Bone marrow (tissue), 2 donors: ENCODE measurements around the gene PROKR1.
A peak's percentile ranks its signal among the peaks of the same experiment; 100 is the strongest.
"Not testable (repeated sequence)": the region's sequence is repeated elsewhere in the genome, so short reads cannot be mapped to it uniquely, and the experiment has no call there.

Experiments
- DNase-seq, 2 donors: peaks; one replicate each; lab custom pipeline; 2025; lab: John Stamatoyannopoulos, UW

Gene PROKR1

DNA sequence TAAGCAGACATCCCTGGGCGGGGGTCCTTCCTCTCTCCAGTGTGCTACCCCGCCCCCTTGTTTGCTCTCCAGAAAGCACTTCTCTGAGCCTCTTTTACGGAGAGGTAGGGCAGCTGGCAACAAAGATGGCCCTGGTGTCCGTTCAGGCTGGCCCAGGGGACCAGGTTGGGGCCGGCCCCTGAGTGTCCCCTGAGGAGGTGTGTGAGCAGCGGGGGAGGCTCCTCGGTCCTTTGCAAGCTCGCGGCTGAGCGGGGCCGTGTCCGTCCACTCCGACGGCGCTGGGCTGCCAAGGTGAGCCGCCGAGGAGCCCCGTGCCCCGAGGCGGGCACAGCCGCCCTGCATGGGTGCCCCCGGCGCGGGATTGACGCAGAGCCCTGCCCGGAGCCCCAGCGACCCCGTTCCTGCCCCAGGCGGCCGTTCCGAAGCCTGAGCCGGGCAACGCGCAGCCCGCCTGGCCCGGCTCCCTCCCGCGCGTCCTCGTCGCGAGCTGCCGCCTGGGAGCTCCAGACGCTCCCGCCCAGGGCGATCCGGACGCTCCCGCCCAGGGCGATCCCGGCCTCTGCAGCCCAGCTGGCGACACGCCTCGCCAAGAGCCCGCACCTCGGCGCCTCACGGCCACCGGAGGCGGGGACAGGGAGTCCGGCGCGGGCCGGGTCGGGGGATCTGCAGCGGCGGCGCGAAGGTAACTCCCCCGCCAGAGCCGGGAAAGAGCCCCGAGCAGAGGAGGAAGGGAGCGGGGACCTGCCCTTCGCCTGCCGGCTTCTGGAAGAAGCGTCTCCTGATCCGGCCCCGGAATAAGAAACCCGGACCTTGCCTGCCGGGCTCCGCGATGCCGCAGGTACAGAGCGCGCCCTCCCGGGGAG lies at the start of gene PROKR1:
Gene PROKR1 (plus strand): TSS at position 569 of the 863 bp plus-strand sequence. CDS start 2,243 bp downstream, outside the sequence.
- DNase-seq, result no peak

DNA sequence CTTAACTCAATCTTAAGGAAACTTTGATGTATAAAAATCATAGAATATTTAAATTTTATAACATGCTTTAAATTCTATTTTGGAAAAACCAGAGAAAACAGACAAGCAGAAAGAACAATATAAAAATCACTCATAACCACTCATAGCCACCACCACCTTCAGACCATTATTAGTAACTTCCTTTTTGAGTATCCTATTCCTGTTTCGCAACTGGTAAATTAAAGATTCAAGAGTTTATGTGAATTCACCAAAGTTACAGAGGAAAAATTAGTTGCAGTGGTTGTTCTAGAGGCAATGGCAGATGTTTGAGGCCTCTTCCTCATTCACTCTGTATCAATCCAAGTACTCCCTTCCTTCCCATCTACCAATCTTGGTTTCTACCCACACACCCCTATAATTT lies 49.3 kb upstream of the PROKR1 start:
- DNase-seq, result peak in 1 of 2 donors; percentile 40

DNA sequence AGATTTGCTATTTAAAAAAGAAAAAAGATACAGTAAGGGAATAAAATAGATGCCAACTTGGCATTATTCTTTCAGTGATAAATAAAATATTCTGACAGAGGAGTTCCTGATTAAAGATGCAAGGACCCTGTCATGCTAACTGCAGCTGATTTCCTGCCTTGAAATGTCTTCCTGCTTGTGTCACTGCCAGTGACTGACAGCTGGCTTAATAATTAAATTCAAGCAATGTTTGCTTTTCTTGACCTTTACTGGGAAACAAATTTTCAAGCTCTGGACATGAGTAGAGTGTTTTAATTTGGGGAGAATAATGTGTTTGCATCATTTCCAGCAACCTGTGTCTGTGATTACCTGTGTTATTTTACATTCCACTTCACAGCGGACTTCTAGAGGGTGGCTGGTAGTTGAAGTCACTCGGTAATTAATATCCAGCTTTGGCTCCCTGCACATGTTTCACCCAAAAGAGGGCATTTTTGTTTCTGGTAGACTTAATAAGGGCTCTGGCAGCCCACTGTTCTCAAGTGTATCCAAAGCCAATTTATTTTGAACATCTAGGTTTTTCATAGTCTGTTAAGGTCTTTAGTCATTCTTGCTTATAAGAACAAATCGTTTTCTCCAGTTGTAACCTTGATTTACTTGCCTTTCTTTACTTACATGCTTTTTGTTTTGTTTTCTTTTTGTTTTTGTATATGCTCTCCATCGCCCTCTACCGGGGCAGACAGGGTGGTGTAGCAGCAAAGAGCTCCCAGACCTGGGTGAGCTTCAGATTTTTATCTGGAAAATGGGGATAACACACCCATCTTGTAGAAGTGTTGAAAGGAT lies 48.5 kb upstream of the PROKR1 start:
- no peak for DNase-seq

DNA sequence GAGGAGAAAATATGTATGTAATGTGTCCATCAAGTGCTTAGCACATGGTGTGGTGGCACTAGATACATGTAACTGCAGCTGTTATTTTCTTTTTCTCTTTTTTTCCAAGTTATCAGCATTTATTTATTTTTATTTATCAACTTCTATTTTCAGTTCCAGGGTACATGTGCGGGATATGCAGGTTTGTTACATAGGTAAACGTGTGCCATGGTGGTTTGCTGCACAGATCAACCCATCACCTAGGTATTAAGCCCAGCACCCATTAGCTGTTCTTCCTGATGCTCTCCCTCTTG lies 47.9 kb upstream of the PROKR1 start:
- not testable (repeated sequence) for DNase-seq

DNA sequence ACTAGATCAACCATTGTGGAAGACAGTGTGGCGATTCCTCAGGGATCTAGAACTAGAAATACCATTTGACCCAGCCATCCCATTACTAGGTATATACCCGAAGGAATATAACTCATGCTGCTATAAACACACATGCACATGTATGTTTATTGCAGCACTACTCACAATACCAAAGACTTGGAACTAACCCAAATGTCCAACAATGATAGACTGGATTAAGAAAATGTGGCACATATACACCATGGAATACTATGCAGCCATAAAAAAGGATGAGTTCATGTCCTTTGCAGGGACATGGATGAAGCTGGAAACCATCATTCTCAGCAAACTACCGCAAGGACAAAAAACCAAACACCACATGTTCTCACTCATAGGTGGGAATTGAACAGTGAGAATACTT lies 42.9 kb upstream of the PROKR1 start:
- not testable (repeated sequence) for DNase-seq

DNA sequence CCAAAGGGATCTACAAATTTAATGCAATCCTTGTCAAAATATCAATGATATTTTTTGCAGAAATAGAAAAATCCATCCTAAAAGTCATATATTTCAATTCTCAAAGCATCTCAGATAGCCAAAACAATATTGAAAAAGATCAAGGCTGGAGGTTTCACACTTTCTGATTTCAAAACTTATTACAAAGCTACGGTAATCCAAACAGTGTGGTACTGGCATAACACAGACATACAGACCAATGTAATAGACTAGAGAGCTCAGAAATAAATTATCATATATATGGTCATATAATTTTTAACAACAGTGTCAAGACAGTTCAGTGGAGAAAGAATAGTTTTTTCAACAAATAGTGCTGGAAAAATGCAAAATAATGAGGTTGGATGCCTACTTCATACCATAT lies 40.3 kb upstream of the PROKR1 start:
- DNase-seq, result no peak

DNA sequence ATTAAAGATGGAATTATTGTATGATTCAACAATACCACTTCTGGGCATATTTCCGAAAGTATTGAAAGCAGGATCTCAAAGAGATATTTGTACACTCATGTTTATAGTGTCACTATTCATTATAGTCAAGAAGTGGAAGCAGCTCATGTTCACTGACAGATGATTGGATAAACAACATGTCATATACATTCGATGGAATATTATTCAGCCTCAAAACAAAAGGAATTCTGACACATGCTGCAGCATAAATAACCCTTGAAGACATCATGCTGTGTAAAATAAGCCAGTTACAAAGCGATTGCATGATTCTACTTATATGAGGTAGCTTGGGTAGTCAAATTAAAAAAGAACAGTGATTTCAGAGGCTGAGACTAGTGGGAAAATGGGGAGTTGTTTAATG lies 39.3 kb upstream of the PROKR1 start:
- no peak for DNase-seq

DNA sequence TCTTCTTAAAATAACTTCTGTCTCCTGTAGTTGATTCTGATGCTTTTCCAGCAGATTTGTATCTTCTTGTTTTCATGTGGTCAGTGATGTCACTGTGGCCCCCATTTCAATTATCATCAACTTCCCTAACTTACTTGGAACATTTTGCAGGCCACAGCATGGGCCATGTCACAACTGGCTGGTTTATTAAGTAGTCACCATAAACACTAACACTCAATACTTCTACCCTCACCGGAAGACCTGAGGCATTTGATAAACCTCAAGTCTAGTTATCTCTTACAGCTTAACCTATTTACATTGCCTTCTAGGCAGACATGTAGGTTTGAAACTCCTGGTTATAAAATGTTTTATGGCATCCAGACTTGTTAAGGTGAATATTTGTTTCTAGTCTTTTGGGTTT lies 37.4 kb upstream of the PROKR1 start:
- no peak for DNase-seq

DNA sequence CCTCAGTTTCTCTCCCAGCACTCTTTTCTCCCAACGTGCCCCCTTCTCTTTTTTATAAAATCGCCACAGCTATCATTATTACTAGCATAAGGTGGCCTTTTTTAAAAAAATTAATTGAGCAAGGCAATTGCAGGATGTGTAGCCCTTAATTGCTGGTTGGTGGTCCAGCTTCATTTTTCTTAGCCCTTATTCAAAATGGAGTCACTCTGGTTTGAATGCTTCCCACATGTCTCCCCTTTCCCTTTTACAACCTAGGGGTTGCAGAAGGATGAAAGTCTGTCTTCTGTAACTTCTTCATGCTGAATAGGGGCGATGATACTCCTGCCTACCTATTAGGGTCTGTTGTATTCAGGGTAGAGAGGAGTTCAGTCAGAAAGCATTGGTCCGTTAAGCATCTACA lies 36.6 kb upstream of the PROKR1 start:
- DNase-seq, result no peak

DNA sequence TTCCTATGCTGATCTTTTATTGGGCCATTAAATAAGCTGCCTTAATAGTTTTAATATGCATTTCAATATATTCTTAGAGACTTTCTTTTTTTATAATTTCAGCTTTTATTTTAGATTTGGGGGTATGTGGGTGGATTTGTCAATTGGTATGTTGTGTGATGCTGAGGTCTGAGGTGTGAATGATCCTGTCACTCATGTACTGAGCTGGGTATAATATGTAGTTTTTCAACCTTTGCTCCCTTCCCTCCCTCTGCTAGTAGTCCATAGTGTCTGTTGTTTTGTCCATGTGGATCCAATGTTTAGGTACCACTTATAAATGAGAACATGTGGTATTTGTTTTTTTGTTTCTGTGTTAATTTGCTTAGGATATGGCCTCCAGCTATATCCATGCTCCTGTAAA lies 35.5 kb upstream of the PROKR1 start:
- DNase-seq, result no peak

DNA sequence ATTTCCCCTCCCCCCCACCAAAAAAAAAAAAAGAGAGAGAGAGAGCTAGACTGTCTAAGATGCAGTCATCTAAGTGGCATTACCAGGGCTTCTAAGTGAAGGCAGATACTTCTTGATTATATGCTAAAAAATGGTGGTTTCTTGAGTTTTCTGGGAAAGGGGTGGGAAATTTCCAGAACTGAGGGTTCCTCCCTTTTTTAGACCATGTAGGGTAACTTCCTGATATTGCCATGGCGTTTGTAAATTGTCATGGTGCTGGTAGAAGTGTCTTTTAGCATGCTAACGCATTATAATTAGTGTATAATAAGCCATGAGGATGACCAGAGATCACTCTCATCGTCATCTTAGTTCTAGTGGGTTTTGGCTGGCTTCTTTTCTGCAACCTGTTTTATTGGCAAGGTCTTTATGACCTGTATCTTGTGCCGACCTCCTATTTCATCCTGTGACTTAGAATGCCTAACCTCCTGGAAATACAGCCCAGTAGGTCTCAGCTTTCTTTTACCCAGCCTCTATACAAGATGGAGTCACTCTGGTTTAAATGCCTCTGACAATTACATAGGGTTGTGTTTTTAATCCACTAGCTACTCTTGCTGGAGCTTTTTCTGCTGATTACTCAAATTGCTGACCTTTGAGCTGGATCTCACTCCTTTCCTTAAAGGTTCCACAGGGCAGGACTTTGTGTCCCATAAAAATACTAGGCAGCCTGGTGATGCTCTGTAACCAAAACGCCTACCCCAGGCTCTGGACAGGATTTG lies 30.4 kb upstream of the PROKR1 start:
- DNase-seq, result no peak

DNA sequence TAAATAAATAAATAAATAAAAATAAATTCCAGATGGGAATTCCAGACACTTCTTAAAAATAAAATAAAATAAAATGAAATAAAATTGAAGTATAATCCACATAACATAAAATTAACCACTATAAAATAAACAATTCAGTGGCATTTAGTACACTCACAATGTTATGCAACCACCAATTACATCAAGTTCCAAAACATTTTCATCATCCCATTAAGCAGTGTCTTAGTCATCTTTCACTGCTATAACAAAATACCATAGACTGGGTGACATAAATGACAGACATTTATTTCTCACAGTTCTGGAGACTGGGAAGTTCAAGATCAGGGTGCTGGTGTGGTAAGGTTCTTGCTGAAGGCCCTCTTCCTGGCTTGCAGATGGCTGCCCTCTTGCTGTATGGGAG lies 22.6 kb upstream of the PROKR1 start:
- DNase-seq, result no peak

DNA sequence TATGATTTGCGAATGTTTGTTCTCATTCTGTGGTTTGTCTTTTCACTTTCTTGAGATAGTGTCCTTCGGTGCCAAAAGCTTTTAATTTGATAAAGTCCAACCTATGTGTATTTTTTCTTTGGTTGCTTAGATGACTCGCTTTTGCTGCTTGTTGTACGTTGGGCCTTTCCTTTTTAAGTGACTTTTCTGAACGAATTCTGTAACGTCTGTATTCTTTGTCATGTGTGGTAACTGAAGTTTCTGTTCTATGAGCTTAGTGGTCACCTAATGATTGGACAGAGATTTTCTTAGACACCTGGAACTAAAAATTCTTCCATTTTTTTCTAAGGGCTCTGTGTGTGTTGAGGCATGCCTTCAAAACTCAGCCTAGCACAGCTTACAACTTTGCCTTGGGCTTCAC lies 19.6 kb upstream of the PROKR1 start:
- no peak for DNase-seq

DNA sequence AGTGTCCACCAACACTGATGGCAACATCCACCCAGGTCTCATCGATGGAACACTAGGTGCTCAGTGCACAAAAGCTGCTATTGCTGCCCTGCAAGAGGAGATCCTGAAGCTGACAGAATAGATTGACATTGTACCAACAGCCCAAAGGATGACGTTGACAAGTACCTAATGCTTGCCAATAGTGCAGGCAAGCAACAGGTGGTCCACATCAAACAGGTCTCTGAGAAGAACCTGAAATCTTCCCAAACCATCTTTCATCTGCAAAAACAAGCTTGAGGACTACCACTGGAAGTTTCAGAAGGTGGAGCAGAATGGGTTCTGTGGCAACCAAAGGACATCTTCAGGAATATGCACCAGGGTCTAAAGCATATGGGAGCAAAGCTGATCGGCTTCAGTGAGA lies 15.8 kb upstream of the PROKR1 start:
- DNase-seq, result no peak

DNA sequence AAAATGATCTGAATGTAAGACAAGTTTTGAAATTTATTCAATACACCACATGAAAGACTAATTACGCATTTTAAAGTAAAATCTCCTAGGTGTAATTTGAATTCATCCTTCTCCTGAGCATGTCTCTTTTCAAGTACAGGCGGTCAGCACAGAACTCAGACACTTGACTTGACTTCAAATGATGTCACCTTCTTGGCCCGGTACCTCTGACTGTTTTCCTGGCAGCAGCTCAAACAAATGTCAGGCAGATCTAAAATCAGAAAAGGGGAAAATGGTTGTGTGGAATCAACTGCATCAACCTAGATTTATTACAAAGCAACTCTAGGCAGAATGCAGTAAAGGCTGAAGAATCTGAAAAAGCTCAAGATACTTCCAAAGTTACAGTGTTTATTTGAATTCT lies 11.4 kb upstream of the PROKR1 start:
- DNase-seq, result no peak

DNA sequence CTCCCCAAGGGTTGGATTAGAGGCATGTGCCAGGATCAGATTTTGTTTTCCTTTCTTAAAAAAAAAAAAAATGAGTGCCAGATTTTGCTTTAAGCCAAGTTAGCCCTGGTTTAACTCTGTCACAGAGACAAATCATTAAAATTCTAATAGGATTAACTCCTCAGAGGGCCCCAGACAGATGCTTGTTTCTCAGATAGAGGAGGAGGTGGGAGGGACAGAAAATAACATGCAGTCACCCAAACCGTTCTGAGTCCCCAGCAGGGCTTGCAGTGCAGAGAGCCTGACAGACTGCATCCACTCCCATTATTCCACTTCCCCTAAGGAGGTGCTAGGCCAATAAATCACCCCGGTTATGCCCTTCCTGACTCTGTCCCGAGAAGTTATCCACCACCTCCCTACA lies 6.3 kb upstream of the PROKR1 start:
- DNase-seq, result no peak

DNA sequence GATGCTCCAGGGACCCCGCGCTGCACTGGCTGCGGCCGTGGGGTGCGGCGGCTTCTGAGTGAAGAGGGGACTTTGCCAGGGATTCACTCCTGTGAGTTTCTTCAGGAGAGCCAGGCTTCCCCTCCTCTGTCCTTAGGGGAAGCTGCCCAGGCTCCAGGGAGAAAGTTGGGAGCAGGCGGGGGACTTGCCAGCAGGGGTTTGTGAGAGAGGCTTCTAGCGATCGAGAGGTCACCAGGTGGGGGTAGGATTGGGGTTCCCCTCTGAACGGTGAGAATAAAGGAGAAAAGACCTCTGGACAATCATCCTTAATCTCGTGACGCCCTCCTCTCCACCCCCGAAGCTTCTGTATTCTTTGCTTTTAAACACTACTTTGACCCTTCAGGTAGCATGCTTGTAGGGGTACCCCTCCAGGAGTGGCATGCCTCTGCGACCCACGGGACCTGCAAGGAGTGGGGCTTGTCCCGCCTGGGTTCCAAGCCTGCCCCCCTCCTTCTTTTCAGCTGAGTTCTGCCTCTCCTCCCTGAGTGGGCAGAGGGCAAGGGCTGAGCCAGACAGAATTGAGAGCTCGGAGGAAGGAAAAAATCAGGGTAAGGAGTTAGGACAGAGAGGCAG lies 601 bp downstream of the PROKR1 start:
- DNase-seq, result no peak

DNA sequence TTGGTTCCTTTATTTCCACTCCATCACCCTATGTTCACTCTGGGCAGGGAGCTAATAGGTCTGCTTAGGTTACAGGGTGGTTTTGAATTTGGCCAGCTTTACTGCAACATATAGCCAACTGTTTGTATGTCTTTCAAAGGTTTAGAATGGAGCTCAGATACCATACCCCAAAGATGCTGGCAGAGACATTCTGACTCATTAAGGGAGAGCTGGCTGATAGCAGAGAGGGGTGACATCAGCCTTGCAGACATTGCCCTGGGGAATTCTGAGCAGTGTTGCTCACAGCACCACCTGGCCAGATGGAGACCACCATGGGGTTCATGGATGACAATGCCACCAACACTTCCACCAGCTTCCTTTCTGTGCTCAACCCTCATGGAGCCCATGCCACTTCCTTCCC lies 2.1 kb downstream of the PROKR1 start:
- no peak for DNase-seq

DNA sequence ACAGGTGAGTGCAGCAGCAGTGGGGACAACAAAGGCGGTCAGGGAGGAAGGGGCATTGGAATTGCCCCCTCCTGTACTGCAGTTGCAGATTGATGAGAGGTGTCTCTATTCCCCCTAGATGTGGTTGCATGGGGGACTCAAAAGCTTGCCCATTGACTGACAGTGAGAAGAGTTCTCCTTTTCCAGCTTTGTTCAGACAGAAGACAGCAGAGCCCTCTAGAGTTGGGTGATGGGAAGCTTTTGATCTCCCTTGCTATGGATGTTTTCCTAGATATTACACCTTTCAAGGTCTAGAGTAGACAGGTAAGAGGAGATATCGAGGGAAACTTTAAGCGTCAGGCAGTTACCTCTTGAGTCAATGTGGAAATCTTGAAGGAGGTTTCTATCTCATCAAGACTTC lies 2.9 kb downstream of the PROKR1 start:
- DNase-seq, result no peak

DNA sequence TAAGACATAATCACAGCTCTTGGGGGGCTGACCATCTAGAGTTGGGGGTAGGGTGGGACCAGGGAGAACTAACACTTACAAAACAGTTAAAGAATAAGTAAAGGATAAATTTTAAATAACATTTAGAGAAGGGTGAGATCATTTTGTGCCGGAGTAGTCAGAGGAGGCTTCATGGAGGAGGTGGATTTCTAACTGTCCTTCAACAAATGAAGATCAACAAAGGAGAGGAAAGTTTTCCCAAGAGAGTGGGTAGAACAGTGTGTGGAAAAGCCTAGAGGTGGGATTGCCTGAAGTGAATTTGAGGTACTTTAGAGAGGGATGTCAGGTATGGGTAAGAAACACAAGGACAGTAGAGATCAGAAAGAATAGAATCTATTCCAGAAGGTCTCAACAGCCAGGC lies 7.3 kb downstream of the PROKR1 start:
- DNase-seq, result no peak

DNA sequence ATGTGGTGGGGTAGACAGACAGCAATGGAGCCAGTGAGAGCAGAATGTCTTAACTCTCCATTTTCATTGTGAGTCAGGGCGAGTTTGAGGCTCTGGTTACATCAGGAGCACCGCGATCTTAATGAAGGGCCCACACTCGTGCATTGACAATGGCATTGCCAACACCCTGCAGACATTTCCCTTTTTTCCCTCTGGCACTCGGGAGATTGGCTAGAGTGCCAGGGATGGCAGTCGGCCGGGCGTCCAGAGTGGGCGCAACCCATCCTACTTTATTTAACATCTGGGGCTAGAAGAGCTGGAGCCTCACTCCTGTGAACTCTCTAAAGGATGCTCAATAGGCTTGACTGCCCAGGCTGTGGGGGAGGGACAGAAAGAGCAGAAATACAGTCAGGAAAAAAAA lies 9.7 kb downstream of the PROKR1 start:
- no peak for DNase-seq

DNA sequence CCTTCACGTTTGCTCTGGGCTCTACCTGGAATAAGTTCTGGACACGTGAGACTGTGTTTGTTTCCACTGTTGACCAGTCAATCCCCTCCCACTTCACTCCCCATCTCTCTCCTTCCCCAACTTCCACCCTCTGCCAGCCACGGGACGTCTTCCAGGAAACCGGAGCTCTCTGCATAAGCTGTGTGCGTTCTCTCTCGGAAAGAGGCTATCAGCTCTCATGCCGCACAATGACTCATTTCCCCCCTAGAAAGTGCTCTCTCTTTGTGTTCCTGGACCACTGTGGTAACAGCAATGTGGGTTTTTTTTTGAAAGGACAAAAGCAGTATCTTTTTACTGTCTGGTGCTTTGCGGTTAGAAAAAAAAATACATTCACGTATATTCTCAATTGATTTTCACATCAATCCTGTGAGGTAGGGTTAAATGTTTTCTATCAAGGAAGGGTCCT lies 10.2 kb downstream of the PROKR1 start:
- peak in 1 of 2 donors; percentile 72 for DNase-seq
